H54 (cell line): Measurements from ENCODE around the gene TRAF1.
"Not testable (repeated sequence)": the region's sequence is repeated elsewhere in the genome, so short reads cannot be mapped to it uniquely, and the experiment has no call there.

ENCODE experiments used
- DNase-seq: peaks from one replicate; pipeline ENCODE4 v3.0.0; 2011; ENCODE audit warnings: low spot score, mixed read lengths; ENCODE audit not compliant: insufficient read length
- FAIRE-seq: peaks from 3 replicates; lab custom pipeline; 2011; peaks lifted over from hg19 to GRCh38; lab: Jason Lieb, UNC
- POLR2A ChIP-seq: IDR thresholded peaks from 2 replicates; pipeline ENCODE4 v1.6.1; 2011; ENCODE audit warnings: low read depth, mild to moderate bottlenecking, low read length

TRAF1 gene, protein sequence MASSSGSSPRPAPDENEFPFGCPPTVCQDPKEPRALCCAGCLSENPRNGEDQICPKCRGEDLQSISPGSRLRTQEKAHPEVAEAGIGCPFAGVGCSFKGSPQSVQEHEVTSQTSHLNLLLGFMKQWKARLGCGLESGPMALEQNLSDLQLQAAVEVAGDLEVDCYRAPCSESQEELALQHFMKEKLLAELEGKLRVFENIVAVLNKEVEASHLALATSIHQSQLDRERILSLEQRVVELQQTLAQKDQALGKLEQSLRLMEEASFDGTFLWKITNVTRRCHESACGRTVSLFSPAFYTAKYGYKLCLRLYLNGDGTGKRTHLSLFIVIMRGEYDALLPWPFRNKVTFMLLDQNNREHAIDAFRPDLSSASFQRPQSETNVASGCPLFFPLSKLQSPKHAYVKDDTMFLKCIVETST

DNA sequence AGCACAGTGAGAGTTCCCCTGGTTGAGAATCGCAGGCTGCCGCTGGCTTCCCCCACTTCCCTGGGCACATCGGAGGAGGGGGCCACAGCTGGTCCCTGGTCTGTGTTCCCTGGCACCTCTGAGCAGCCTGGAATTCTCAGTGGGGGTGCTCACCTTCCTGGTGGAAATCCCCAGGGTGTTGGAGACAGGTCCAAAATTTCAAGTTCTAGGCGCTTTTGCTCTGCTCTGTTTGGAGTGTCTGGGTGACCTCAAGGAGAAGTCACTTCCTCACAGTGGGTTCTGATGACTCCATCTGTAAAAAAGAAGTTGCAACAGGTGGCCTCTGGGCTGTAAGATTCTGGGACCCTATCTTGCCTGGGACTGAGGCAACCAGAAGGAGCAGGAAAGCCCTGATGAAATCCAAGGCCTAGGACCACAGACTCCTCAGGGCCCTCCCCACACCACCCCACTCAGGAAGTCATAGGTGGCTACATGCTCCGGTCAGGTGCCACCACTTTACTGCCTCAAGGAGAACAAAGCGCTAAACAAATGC, at the start of gene TRAF1:
TSS of gene TRAF1 (minus strand) at position 400 of the 532 bp plus-strand sequence. CDS start 721 bp downstream, outside the sequence.
- DNase-seq, result no peak
- FAIRE-seq, result no peak
- TF ChIP-seq POLR2A, result no peak

DNA sequence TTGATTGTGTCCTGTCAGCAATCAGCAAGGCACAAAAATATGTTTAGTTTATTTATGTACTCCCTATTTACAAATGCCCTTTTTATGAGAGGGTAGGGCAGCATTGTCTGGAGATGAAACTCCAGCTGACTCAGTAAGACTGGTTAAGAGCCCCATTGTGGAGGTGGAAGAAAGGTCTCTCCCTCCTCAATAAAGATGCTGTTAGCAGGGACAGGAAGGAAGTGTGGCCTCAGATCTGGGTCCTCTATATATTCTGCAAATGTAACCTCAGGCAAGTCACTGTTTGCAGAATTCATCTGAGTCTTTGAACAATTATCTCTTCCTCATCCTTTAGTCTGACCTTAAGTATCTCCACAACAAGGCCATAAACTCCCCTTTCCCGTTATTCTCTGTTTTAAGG, 48.3 kb upstream of the TRAF1 start:
- TF ChIP-seq POLR2A, result no peak
- DNase-seq (no peak), FAIRE-seq (peak; percentile 27)

- TF ChIP-seq POLR2A, result no peak
- peak; percentile 43 for FAIRE-seq
- no peak for DNase-seq
These were observed 47.6 kb upstream of the TRAF1 start for GRCh38 chr9:120974181-120974580.

DNA sequence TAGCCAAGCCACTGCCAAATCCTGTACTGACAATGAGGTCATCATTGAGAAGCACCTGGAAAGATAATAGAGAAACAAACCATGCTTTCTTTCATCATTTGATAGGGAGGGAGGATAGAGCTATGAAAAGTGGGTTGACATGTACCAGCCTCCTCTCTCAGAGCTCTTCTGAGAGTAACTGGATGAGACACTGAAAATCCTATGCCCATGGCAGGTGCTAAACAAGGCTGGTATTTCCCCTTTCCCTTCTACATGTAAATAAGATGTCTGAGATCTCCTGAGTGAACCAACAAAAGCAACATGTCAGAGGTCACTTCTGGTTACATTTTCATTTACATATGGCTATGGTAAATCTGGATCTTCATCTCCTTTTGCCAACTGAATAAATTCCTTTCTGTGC, 45.3 kb upstream of the TRAF1 start:
- TF ChIP-seq POLR2A, result no peak
- DNase-seq, result no peak
- peak; percentile 11 for FAIRE-seq

- FAIRE-seq, DNase-seq: not testable (repeated sequence)
These were observed 44.9 kb upstream of the TRAF1 start for GRCh38 chr9:120971471-120971870.

DNA sequence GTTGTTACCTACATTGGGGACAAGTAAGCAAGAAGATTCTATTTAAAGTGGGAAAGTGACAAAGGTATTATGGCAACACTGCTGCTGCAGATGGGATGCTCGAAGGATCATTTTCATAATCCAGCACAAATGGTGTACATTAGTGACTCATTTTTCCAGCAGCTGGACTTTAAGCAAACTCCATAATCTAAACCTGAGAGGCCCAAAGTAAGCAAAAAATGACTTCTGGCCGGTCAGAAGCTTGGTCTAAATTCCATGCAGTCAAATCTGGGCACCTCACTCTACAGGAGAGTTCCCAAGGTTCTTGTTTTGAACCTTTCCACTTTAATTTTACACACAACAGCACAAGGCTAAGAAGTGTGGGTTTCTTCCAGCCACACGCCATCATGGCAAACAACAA, 43.6 kb upstream of the TRAF1 start:
- FAIRE-seq (peak; percentile 74), DNase-seq (no peak)
- TF ChIP-seq POLR2A, result no peak

- DNase-seq (no peak), FAIRE-seq (no peak)
- no peak for TF ChIP-seq POLR2A
These were observed 39.4 kb upstream of the TRAF1 start for GRCh38 chr9:120966013-120966369.

GRCh38 chr9:120965344-120966012, 38.9 kb upstream of the TRAF1 start:
- FAIRE-seq (no peak), DNase-seq (no peak)
- TF ChIP-seq POLR2A, result no peak

GRCh38 chr9:120961936-120962335, 35.3 kb upstream of the TRAF1 start:
- TF ChIP-seq POLR2A, result no peak
- FAIRE-seq, result no peak
- DNase-seq, result no peak

- FAIRE-seq (peak; percentile 88), DNase-seq (no peak)
- TF ChIP-seq POLR2A, result no peak
These were observed 33.4 kb upstream of the TRAF1 start for GRCh38 chr9:120960001-120960400.

DNA sequence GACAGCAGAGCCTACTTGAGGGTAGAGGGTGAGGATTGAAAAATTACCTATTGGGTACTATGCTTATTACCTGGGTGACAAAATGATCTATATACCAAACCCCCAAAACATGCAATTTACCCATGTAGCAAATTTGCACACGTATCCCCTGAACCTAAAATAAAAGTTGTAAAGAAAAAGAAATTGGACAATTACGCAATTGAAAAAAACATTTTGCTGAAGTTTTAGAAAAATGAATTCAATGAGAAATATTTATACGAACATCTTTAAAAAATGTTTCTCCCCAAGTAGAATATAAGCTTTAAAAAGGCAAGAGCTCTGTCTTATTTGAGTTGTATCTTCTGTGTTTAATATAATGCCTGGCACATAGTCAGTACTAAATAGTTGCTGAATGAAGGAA, 30.3 kb upstream of the TRAF1 start:
- no peak for DNase-seq
- no peak for TF ChIP-seq POLR2A
- FAIRE-seq, result no peak

- no peak for TF ChIP-seq POLR2A
- no peak for FAIRE-seq
- DNase-seq, result no peak
These were observed 25.5 kb upstream of the TRAF1 start for GRCh38 chr9:120951960-120952618.

GRCh38 chr9:120950421-120951388, 24.1 kb upstream of the TRAF1 start:
- TF ChIP-seq POLR2A, result no peak
- DNase-seq, result no peak
- no peak for FAIRE-seq
